ENCODE measurements around the gene PIBF1. TPM values are rescaled to one million over a fixed set of nuclear protein-coding genes. Genes with fewer than 3 reads are reported as not detected.
"Not testable (repeated sequence)": the region's sequence is repeated elsewhere in the genome, so short reads cannot be mapped to it uniquely, and the experiment has no call there.

Gene PIBF1
- total RNA-seq, 1 experiment from 2014 or later = 18.5 TPM

- DNase-seq (ENCODE audit: low spot score) = peak; percentile 28
Observed at GRCh38 chr13:73000027-73000674, 218.2 kb downstream of the PIBF1 start.

GRCh38 chr13:73001971-73002370, 220.0 kb downstream of the PIBF1 start:
- DNase-seq (ENCODE audit: low spot score) = peak; percentile 20

GRCh38 chr13:73011751-73012150, 229.8 kb downstream of the PIBF1 start:
- no peak for DNase-seq (ENCODE audit: low spot score)

GRCh38 chr13:73015805-73016204, 233.9 kb downstream of the PIBF1 start:
- DNase-seq (ENCODE audit: low spot score) = no peak

- no peak for DNase-seq (ENCODE audit: low spot score)
Observed at GRCh38 chr13:73018336-73018735, 236.4 kb downstream of the PIBF1 start.

GRCh38 chr13:73025217-73026012, 243.5 kb downstream of the PIBF1 start:
- no peak for DNase-seq (ENCODE audit: low spot score)

- DNase-seq (ENCODE audit: low spot score) = no peak
Observed at GRCh38 chr13:73034901-73035300, 253.0 kb downstream of the PIBF1 start.

- no peak for DNase-seq (ENCODE audit: low spot score)
Observed at GRCh38 chr13:73035660-73036059, 253.7 kb downstream of the PIBF1 start.

- no peak for DNase-seq (ENCODE audit: low spot score)
Observed at GRCh38 chr13:73036566-73036965, 254.6 kb downstream of the PIBF1 start.

GRCh38 chr13:73038064-73038463, 256.1 kb downstream of the PIBF1 start:
- DNase-seq (ENCODE audit: low spot score) = no peak

- DNase-seq (ENCODE audit: low spot score) = peak; percentile 49
Observed at GRCh38 chr13:73039201-73040108, 257.5 kb downstream of the PIBF1 start.

- DNase-seq (ENCODE audit: low spot score) = no peak
Observed at GRCh38 chr13:73040484-73040883, 258.6 kb downstream of the PIBF1 start.

GRCh38 chr13:73040968-73041596, 259.1 kb downstream of the PIBF1 start:
- DNase-seq (ENCODE audit: low spot score) = peak; percentile 94

- peak; percentile 75 for DNase-seq (ENCODE audit: low spot score)
Observed at GRCh38 chr13:73045031-73045430, 263.1 kb downstream of the PIBF1 start.

- not testable (repeated sequence) for DNase-seq (ENCODE audit: low spot score)
Observed at GRCh38 chr13:73048615-73049014, 266.7 kb downstream of the PIBF1 start.

GRCh38 chr13:73054712-73055111, 272.8 kb downstream of the PIBF1 start:
- peak; percentile 71 for DNase-seq (ENCODE audit: low spot score)

- peak; percentile 91 for DNase-seq (ENCODE audit: low spot score)
Observed at GRCh38 chr13:73055813-73056564, 274.1 kb downstream of the PIBF1 start.

- no peak for DNase-seq (ENCODE audit: low spot score)
Observed at GRCh38 chr13:73056565-73056962, 274.6 kb downstream of the PIBF1 start.

GRCh38 chr13:73057284-73058063, 275.5 kb downstream of the PIBF1 start:
- peak; percentile 83 for DNase-seq (ENCODE audit: low spot score)

- DNase-seq (ENCODE audit: low spot score) = no peak
Observed at GRCh38 chr13:73058064-73058313, 276.1 kb downstream of the PIBF1 start.

All from HT-29 (cell line).